H9 (cell line): ENCODE data around the gene VPS16. TPM values are rescaled to one million over a fixed set of nuclear protein-coding genes. Genes with fewer than 3 reads are reported as not detected.

Experiments used
- DNase-seq: peaks from one replicate; pipeline ENCODE4 v3.0.0-alpha.2; 2017
- H2AFZ ChIP-seq: one replicate; pipeline ENCODE4 v1.6.1; 2013; ENCODE audit warnings: mild to moderate bottlenecking, low read length, control low read depth, moderate library complexity
- H2AK5ac ChIP-seq: 2 replicates; pipeline ENCODE4 v1.6.1; 2013; ENCODE audit warnings: low read length, control low read depth, mixed read lengths; ENCODE audit not compliant: insufficient read length
- H2BK120ac ChIP-seq: one replicate; pipeline ENCODE4 v1.6.1; 2013; ENCODE audit warnings: low read depth, mild to moderate bottlenecking, low read length, control low read depth, inconsistent platforms; ENCODE audit not compliant: poor library complexity, severe bottlenecking
- H2BK12ac ChIP-seq: 2 replicates; pipeline ENCODE4 v1.6.1; 2013; ENCODE audit warnings: low read length, control low read depth, mixed read lengths, low read depth; ENCODE audit not compliant: insufficient read length
- H2BK15ac ChIP-seq: 2 replicates; pipeline ENCODE4 v1.6.1; 2013; ENCODE audit warnings: low read depth, low read length, control low read depth
- H2BK20ac ChIP-seq: one replicate; pipeline ENCODE4 v1.6.1; 2013; ENCODE audit warnings: low read depth, mild to moderate bottlenecking, low read length, control low read depth, inconsistent platforms; ENCODE audit not compliant: poor library complexity, severe bottlenecking
- H2BK5ac ChIP-seq: 2 replicates; pipeline ENCODE4 v1.6.1; 2013; ENCODE audit warnings: low read length, control low read depth, mixed read lengths; ENCODE audit not compliant: insufficient read length
- H3K14ac ChIP-seq: 2 replicates; pipeline ENCODE4 v1.6.1; 2013; ENCODE audit warnings: low read length, control low read depth; ENCODE audit not compliant: insufficient read depth
- H3K18ac ChIP-seq: 2 replicates; pipeline ENCODE4 v1.6.1; 2013; ENCODE audit warnings: low read depth, mild to moderate bottlenecking, mixed read lengths, low read length, control low read depth; ENCODE audit not compliant: insufficient read length
- H3K23ac ChIP-seq: 2 replicates; pipeline ENCODE4 v1.6.1; 2013; ENCODE audit warnings: low read length, control low read depth, mixed read lengths, low read depth; ENCODE audit not compliant: insufficient read length
- H3K23me2 ChIP-seq: 2 replicates; pipeline ENCODE4 v1.6.1; 2013; ENCODE audit warnings: low read depth, mild to moderate bottlenecking, mixed read lengths, low read length, control low read depth; ENCODE audit not compliant: insufficient read length, poor library complexity, severe bottlenecking
- H3K27ac ChIP-seq: 2 replicates; pipeline ENCODE4 v1.5.1; 2013; ENCODE audit warnings: low read length, control low read depth, mixed read lengths, low read depth; ENCODE audit not compliant: insufficient read length
- H3K27me3 ChIP-seq: 2 replicates; pipeline ENCODE4 v1.6.1; 2013; ENCODE audit warnings: low read length, control low read depth, inconsistent platforms; ENCODE audit not compliant: insufficient read depth
- H3K4ac ChIP-seq: 2 replicates; pipeline ENCODE4 v1.6.1; 2013; ENCODE audit warnings: low read depth, mild to moderate bottlenecking, control low read depth, inconsistent platforms, low read length, moderate library complexity
- H3K4me1 ChIP-seq: 2 replicates; pipeline ENCODE4 v1.6.1; 2013; ENCODE audit warnings: low read length, control low read depth, inconsistent platforms; ENCODE audit not compliant: insufficient read depth
- H3K4me2 ChIP-seq: 2 replicates; pipeline ENCODE4 v1.6.1; 2013; ENCODE audit warnings: low read length, control low read depth, mixed read lengths; ENCODE audit not compliant: insufficient read length, insufficient read depth
- H3K56ac ChIP-seq: 2 replicates; pipeline ENCODE4 v1.6.1; 2013; ENCODE audit warnings: low read depth, mild to moderate bottlenecking, mixed read lengths, low read length, control low read depth; ENCODE audit not compliant: insufficient read length
- H3K79me1 ChIP-seq: 2 replicates; pipeline ENCODE4 v1.6.1; 2013; ENCODE audit warnings: low read depth, mild to moderate bottlenecking, moderate library complexity, low read length, control low read depth, inconsistent platforms; ENCODE audit not compliant: insufficient read depth, poor library complexity, severe bottlenecking
- H3K79me2 ChIP-seq: 2 replicates; pipeline ENCODE4 v1.6.1; 2013; ENCODE audit warnings: low read length, control low read depth, inconsistent platforms; ENCODE audit not compliant: insufficient read depth
- H3K9ac ChIP-seq: 2 replicates; pipeline ENCODE4 v1.6.1; 2013; ENCODE audit warnings: low read length, control low read depth, mixed read lengths; ENCODE audit not compliant: insufficient read length; ENCODE audit errors: extremely low read depth
- H3K9me3 ChIP-seq: one replicate; pipeline ENCODE4 v1.6.1; 2013; ENCODE audit warnings: low read depth, low read length, inconsistent platforms; ENCODE audit not compliant: control insufficient read depth
- H3T11ph ChIP-seq: one replicate; pipeline ENCODE4 v1.6.1; 2013; ENCODE audit warnings: mild to moderate bottlenecking, low read length, control low read depth, inconsistent platforms
- H4K20me1 ChIP-seq: one replicate; pipeline ENCODE4 v1.6.1; 2013; ENCODE audit not compliant: control insufficient read depth, insufficient read length, insufficient read depth
- H4K5ac ChIP-seq: 2 replicates; pipeline ENCODE4 v1.6.1; 2013; ENCODE audit warnings: low read depth, mild to moderate bottlenecking, mixed read lengths, low read length, control low read depth; ENCODE audit not compliant: insufficient read length
- H4K8ac ChIP-seq: replicated peaks from 2 replicates; pipeline ENCODE4 v1.6.1; 2013; ENCODE audit warnings: low read length, control low read depth, mixed read lengths, low read depth; ENCODE audit not compliant: insufficient read length
- H4K91ac ChIP-seq: 2 replicates; pipeline ENCODE4 v1.6.1; 2013; ENCODE audit warnings: low read depth, mild to moderate bottlenecking, moderate library complexity, mixed read lengths, low read length, control low read depth; ENCODE audit not compliant: insufficient read length
- H3K27ac Mint-ChIP-seq, 3 experiments: 2 replicates in 2 of 3; 3 replicates in 1 of 3; pipeline ENCODE4 v1.8.0; 2020 to 2021; ENCODE audit warnings: mixed read lengths in 3 of 3, mild to moderate bottlenecking in 1 of 3, moderate library complexity in 1 of 3
- H3K27me3 Mint-ChIP-seq: 2 replicates; pipeline ENCODE4 v1.8.0; 2021; ENCODE audit warnings: low read depth, mild to moderate bottlenecking, moderate library complexity, mixed read lengths
- H3K36me3 Mint-ChIP-seq, 3 experiments: 2 replicates in 2 of 3; 3 replicates in 1 of 3; pipeline ENCODE4 v1.8.0; 2020 to 2021; ENCODE audit warnings: low read depth in 3 of 3, mixed read lengths in 3 of 3; ENCODE audit not compliant: insufficient read depth in 1 of 3
- H3K4me1 Mint-ChIP-seq, 2 experiments: 2 replicates each; pipeline ENCODE4 v1.8.0; 2020; ENCODE audit warnings: mixed read lengths in 2 of 2
- H3K4me3 Mint-ChIP-seq, 2 experiments: 2 replicates in 1 of 2; 3 replicates in 1 of 2; pipeline ENCODE4 v1.8.0; 2020 to 2021; ENCODE audit warnings: mild to moderate bottlenecking in 2 of 2, mixed read lengths in 2 of 2, moderate library complexity in 1 of 2
- H3K9me3 Mint-ChIP-seq, 2 experiments: 2 replicates in 1 of 2; 3 replicates in 1 of 2; pipeline ENCODE4 v1.8.0; 2020; ENCODE audit warnings: mild to moderate bottlenecking in 2 of 2, mixed read lengths in 2 of 2, moderate library complexity in 1 of 2
- WGBS: extraction: QIAGEN DNeasy Blood & Tissue Kit; methylation state at CpG from one replicate; pipeline ENCODE4 v1.1.7; 2013; ENCODE audit warnings: missing lambda C conversion rate, low lambda C conversion rate, mixed read lengths; ENCODE audit not compliant: insufficient read length; ENCODE audit errors: extremely low coverage; 5-methylcytosine and 5-hydroxymethylcytosine counted together
- total RNA-seq: library from RNA; stranded (reverse); gene quantifications from 2 replicates; pipeline ENCODE4 v1.2.1, GENCODE V29; 2021
- TF ChIP-seq, protein P1 (sequence below): fragments of 200-600 bp; sonication (generic); conservative IDR thresholded peaks from 3 replicates; pipeline ENCODE4 v1.8.0; 2021; ENCODE audit warnings: antibody characterized with exemption, mild to moderate bottlenecking

Gene VPS16
- total RNA-seq, 1 experiment from 2014 or later, result 32.1 TPM

DNA sequence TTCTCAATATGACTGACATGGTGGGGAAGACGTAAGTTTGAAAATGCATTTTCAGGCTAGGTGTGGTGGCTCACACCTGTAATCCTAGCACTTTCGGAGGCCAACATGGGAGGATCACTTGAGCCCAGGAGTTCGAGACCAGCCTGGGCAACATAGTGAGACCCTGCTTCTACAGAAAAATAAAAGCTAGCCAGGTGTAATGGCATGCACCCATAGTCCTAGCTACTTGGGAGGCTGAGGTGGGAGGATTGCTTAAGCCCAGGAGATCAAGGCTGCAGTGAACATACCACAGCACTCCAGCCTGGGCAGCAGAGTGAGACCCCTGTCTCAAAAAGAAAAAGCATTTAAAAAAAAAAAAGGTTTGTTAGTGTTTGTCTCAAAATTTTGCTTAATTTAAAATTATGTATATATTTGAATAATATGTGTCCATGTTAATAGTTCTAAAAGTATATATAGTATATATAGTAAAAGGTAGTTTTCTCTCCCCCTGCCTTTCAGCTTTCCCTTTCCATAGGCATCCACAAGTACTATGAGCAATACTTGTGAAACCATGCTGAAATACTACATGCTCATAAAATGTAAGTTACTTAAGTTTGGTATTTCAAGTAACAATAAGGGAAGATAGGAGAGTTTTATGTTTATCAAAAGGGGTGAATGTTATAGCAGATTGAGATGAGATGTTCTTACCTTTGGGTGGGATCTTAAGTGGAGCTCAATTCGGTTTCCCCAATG is 47.8 kb downstream of the VPS16 start:
- no peak for DNase-seq
- Histone ChIP-seq H4K5ac (no peak overlapping the region), H3K9ac (no peak overlapping the region), H2BK15ac (no peak overlapping the region), H3K14ac (no peak overlapping the region), H2AK5ac (no peak overlapping the region), H4K8ac (no peak overlapping the region), H3K4me2 (no peak overlapping the region), H2BK12ac (no peak overlapping the region), H4K20me1 (no peaks in the 10 kb centered on the region), H2BK5ac (no peak overlapping the region), H3K4ac (no peak overlapping the region), H2BK120ac (no peak overlapping the region), H3K23ac (no peak overlapping the region), H2BK20ac (no peak overlapping the region), H4K91ac (no peak overlapping the region), H3K27ac (no peak overlapping the region), H3K56ac (no peak overlapping the region), H3K18ac (no peak overlapping the region), H3K27me3 (no peaks in the 10 kb centered on the region), H3K23me2 (no peaks in the 10 kb centered on the region), H3K9me3 (no peaks in the 10 kb centered on the region), H3K79me1 (peaks cover 14% of the 10 kb centered on the region), H3K79me2 (peaks cover 20% of the 10 kb centered on the region), H3T11ph (no peak overlapping the region), H2AFZ (no peak overlapping the region), H3K4me1 (no peaks in the 10 kb centered on the region)
- no CpG with 5 or more reads among the region's 4 CpGs for WGBS
- TF ChIP-seq, protein P1, sequence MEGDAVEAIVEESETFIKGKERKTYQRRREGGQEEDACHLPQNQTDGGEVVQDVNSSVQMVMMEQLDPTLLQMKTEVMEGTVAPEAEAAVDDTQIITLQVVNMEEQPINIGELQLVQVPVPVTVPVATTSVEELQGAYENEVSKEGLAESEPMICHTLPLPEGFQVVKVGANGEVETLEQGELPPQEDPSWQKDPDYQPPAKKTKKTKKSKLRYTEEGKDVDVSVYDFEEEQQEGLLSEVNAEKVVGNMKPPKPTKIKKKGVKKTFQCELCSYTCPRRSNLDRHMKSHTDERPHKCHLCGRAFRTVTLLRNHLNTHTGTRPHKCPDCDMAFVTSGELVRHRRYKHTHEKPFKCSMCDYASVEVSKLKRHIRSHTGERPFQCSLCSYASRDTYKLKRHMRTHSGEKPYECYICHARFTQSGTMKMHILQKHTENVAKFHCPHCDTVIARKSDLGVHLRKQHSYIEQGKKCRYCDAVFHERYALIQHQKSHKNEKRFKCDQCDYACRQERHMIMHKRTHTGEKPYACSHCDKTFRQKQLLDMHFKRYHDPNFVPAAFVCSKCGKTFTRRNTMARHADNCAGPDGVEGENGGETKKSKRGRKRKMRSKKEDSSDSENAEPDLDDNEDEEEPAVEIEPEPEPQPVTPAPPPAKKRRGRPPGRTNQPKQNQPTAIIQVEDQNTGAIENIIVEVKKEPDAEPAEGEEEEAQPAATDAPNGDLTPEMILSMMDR, result no peak
- no peaks in the 10 kb centered on the region for H3K27me3 Mint-ChIP-seq
- no peak overlapping the region for H3K27ac Mint-ChIP-seq
- H3K36me3 Mint-ChIP-seq, result no peaks in the 10 kb centered on the region
- H3K4me1 Mint-ChIP-seq, result no peaks in the 10 kb centered on the region
- no peak overlapping the region for H3K4me3 Mint-ChIP-seq
- H3K9me3 Mint-ChIP-seq, result no peaks in the 10 kb centered on the region
